Measurements from ENCODE around the gene MTUS2. TPM values are rescaled to one million over a fixed set of nuclear protein-coding genes. Genes with fewer than 3 reads are reported as not detected.

MTUS2 gene
- total RNA-seq, 1 donor from 2014 or later, result not detected

DNA sequence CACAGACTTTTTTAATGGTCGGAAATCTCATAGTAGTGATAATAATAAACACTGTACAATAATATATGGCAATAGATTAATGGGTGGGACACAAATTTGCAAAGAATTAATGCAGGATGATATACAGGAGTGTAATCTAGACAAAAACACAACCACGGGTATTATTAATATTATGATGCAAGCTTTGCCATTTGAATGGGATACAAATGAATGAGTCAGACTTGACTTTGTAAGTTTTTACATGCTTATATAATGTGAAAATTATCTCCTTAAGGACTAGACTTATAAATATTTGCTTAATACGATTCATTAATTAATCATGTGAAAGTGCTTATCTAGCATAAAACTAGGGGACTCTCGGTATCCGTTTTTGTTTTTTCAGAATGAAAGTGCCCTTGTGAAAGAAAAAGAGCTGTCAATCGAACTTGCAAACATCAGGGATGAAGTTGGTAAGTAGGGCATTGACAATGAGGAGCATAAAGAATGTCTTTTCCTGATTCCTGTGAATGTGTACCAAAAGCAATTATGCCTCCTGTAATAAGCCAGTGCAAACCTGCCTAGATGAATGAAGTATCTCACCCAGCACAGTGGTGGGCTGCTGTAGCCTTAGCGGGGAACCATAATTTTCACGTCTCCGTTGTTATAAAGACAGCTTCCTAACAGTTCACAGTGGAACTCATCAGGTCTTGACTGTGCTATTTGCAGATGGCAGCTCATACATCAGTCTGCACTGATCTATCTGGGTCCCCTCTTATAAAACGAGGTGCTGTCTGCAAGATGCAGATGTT, 619.7 kb downstream of the MTUS2 start:
- peak; percentile 67 for DNase-seq (ENCODE audit: low read depth)
- Histone ChIP-seq H3K36me3 (ENCODE audit: control insufficient read depth, insufficient read depth, low read length) (no peaks in the 10 kb centered on the region), H3K4me3 (ENCODE audit: low read depth, low read length) (no peak overlapping the region), H3K27me3 (ENCODE audit: control insufficient read depth, insufficient read depth, low read length) (peaks cover 2% of the 10 kb centered on the region)
- FAIRE-seq, result peak; percentile 13
- TF ChIP-seq, protein P1, sequence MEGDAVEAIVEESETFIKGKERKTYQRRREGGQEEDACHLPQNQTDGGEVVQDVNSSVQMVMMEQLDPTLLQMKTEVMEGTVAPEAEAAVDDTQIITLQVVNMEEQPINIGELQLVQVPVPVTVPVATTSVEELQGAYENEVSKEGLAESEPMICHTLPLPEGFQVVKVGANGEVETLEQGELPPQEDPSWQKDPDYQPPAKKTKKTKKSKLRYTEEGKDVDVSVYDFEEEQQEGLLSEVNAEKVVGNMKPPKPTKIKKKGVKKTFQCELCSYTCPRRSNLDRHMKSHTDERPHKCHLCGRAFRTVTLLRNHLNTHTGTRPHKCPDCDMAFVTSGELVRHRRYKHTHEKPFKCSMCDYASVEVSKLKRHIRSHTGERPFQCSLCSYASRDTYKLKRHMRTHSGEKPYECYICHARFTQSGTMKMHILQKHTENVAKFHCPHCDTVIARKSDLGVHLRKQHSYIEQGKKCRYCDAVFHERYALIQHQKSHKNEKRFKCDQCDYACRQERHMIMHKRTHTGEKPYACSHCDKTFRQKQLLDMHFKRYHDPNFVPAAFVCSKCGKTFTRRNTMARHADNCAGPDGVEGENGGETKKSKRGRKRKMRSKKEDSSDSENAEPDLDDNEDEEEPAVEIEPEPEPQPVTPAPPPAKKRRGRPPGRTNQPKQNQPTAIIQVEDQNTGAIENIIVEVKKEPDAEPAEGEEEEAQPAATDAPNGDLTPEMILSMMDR (IDR thresholded peaks at IDR 0.05; ENCODE audit: insufficient read depth, low read length, severe bottlenecking), result no peak

DNA sequence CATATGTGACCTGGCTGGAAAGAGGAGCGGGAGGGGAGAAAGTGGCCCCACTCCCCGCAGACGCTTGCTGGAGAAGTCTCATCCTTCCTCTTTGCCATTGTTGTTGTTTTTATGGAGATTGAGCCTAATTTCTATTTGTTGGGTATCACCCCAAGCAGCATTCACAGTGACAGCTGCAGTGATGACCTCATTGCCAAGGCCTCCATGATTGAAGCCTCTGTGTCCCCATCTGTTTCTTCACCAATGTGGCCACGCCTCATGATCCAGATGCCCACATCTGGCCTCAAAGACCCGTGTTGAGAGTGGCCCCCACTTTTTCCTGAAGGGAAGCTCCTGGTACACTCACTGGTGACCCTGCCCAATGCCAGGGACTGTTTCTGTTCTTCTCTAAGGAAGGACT, 621.2 kb downstream of the MTUS2 start:
- TF ChIP-seq, protein P1 (IDR thresholded peaks at IDR 0.05; ENCODE audit: insufficient read depth, low read length, severe bottlenecking), result no peak
- H3K27me3 ChIP-seq (ENCODE audit: control insufficient read depth, insufficient read depth, low read length), result peaks cover 2% of the 10 kb centered on the region
- no peaks in the 10 kb centered on the region for H3K36me3 ChIP-seq (ENCODE audit: control insufficient read depth, insufficient read depth, low read length)
- no peak overlapping the region for H3K4me3 ChIP-seq (ENCODE audit: low read depth, low read length)
- FAIRE-seq (no peak), DNase-seq (ENCODE audit: low read depth) (no peak)

DNA sequence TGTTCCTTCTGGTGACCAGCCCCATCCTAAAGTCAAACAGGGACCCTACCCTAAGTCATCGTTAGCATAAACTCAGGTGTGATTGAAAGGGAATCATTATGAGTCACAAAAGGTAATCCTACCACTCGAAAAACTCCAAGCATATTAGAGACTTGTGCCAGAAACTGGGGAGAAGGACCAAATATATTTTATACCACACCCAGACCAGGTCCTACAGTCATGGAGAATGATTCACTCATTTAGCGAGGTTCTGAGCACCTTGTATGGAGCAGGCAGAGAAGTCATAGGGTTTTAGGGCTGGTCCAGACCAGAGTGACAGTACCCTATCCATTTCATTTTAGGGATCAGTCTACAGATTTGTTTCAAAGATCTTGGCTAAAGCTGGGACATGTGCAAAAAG, 625.9 kb downstream of the MTUS2 start:
- peaks cover 9% of the 10 kb centered on the region for H3K27me3 ChIP-seq (ENCODE audit: control insufficient read depth, insufficient read depth, low read length)
- TF ChIP-seq, protein P1 (IDR thresholded peaks at IDR 0.05; ENCODE audit: insufficient read depth, low read length, severe bottlenecking), result no peak
- no peak for FAIRE-seq

DNA sequence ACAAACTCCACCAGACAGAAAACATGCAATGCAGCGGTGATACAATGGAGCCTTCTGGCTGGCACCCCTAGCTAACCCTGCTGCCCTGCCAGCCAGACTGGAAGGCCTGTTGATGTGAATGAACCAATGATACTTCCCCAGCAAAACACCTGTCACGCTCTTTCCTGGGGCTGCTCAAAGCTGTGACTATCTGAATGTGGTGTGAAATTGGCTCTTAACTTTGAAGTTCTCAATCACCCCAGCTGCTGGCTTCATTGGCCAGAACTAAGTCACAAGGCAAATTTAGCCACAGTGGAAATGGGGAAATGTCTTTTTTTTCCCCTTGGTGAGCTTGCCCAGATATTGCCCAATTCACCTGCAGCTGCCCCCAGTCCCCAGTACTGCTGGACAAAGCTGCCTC, 628.0 kb downstream of the MTUS2 start:
- Histone ChIP-seq H3K36me3 (ENCODE audit: control insufficient read depth, insufficient read depth, low read length) (no peaks in the 10 kb centered on the region), H3K27me3 (ENCODE audit: control insufficient read depth, insufficient read depth, low read length) (peaks cover 9% of the 10 kb centered on the region), H3K4me3 (ENCODE audit: low read depth, low read length) (no peak overlapping the region)
- TF ChIP-seq, protein P1 (IDR thresholded peaks at IDR 0.05; ENCODE audit: insufficient read depth, low read length, severe bottlenecking), result no peak
- FAIRE-seq (no peak), DNase-seq (ENCODE audit: low read depth) (no peak)

More for the DNA sequence above, 625.9 kb downstream of the MTUS2 start:
- Histone ChIP-seq H3K4me3 (ENCODE audit: low read depth, low read length) (no peak overlapping the region), H3K36me3 (ENCODE audit: control insufficient read depth, insufficient read depth, low read length) (no peaks in the 10 kb centered on the region)
- peak; percentile 62 for DNase-seq (ENCODE audit: low read depth)

DNA sequence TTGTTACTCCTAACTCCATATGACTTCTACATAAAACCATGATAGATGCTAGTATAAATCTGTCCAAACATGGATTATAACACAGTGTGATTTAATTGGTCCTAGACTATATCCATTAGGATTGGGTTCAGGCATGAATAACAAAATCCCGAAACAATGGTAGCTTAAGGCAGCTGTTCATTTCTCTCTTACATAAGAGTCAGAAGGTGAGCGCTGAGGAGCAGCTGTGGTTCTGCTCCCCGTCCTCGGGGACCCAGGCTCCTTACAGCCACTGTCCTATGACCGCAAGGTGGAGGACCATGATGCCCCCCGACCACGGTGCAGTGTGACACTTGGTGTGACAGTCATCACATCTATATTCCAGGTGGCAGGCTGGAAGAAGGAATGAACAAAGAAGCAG, 629.6 kb downstream of the MTUS2 start:
- FAIRE-seq (no peak), DNase-seq (ENCODE audit: low read depth) (no peak)
- Histone ChIP-seq H3K36me3 (ENCODE audit: control insufficient read depth, insufficient read depth, low read length) (no peaks in the 10 kb centered on the region), H3K27me3 (ENCODE audit: control insufficient read depth, insufficient read depth, low read length) (peaks cover 6% of the 10 kb centered on the region), H3K4me3 (ENCODE audit: low read depth, low read length) (no peak overlapping the region)
- TF ChIP-seq, protein P1 (IDR thresholded peaks at IDR 0.05; ENCODE audit: insufficient read depth, low read length, severe bottlenecking), result no peak

DNA sequence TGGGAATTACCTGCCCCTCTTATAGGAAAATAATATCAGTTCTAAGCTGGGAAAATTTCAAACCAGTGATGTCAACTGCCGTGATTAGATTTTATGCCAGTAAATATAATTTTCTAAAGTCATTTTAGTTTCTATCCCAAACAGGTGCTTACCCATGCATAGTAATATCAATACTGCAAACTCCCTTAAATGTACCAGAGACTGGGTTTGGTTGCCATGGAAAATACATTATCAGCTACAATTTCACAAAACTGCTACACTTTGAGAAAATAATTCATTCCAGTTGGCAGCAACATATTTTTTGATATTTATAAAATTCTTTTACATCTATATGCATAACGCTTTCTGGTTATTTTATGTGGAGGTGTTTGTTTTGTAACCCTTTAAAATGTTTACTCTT, 631.8 kb downstream of the MTUS2 start:
- H3K27me3 ChIP-seq (ENCODE audit: control insufficient read depth, insufficient read depth, low read length), result peaks cover 6% of the 10 kb centered on the region
- no peaks in the 10 kb centered on the region for H3K36me3 ChIP-seq (ENCODE audit: control insufficient read depth, insufficient read depth, low read length)
- DNase-seq (ENCODE audit: low read depth), result no peak
- TF ChIP-seq, protein P1 (IDR thresholded peaks at IDR 0.05; ENCODE audit: insufficient read depth, low read length, severe bottlenecking), result no peak
- H3K4me3 ChIP-seq (ENCODE audit: low read depth, low read length), result no peak overlapping the region
- no peak for FAIRE-seq

Measured in bronchial epithelial cell (primary cell).